ENCODE data around the gene COX17.

The COX17 gene

DNA sequence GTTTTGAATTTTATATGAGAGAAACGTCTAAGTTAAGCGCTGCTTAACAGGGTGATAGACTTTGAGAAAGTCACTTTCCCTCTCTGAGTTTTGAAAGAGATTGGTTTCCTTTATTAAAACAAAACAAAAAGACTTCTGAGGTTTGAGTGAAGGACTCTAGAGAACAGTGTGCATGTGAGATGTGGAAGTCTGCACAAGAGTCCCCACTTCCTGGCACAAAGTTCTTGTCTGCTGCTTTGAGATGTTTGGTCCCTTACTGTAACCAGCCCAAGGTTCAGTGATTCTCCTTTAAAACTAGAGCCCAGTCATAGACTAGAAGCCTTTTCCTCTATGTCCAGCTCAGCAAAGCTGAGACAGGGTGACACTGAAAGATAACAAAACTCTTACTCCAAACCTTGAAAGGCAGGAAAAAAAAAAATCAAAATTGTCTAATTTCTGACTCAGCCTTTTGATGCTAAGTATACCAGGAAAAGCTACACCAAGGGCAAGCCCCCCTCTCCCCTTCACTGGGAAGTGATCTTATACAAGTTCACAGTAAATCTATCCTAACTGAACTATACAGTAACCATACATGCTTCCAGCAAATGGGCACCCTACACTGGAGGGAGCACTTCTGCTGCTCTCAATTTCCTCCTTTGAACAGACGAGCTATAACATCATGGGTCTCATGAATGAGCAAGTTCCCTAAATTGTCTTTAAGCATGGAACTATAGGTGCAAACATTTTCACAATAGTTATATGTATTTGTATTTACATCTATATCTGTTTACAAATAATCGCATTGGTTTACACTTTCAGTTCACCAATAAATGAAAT is 19.1 kb downstream of the COX17 start:
- no peak overlapping the region for H3K4me3 ChIP-seq (replicated peaks; ENCODE audit: low read depth, low read length)
- DNase-seq (ENCODE audit: low read depth) = no peak
- TF ChIP-seq, protein P1, sequence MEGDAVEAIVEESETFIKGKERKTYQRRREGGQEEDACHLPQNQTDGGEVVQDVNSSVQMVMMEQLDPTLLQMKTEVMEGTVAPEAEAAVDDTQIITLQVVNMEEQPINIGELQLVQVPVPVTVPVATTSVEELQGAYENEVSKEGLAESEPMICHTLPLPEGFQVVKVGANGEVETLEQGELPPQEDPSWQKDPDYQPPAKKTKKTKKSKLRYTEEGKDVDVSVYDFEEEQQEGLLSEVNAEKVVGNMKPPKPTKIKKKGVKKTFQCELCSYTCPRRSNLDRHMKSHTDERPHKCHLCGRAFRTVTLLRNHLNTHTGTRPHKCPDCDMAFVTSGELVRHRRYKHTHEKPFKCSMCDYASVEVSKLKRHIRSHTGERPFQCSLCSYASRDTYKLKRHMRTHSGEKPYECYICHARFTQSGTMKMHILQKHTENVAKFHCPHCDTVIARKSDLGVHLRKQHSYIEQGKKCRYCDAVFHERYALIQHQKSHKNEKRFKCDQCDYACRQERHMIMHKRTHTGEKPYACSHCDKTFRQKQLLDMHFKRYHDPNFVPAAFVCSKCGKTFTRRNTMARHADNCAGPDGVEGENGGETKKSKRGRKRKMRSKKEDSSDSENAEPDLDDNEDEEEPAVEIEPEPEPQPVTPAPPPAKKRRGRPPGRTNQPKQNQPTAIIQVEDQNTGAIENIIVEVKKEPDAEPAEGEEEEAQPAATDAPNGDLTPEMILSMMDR (IDR thresholded peaks at IDR 0.05; ENCODE audit: low read length, missing control alignments) = no peak

DNA sequence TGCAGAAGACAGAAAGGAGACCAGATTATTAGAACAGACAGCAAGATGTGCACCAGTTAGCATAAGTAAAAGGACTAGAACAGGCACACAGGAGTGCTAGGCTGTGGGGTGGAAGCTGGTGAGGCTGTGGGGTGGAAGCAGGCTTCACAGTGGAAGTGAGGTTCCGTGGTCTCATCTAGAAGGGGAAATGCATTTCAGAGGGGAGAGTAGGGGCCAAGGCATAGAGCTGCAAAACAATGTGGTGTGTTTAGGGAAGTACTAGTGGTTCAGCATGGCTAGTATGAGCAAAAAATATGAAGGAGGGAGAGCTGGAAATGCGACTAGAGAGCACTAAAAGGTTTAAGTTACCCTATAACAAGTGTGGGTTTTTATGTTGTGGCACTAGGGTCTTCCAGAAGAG is 23.3 kb downstream of the COX17 start:
- DNase-seq (ENCODE audit: low read depth) = no peak
- TF ChIP-seq, protein P1 (IDR thresholded peaks at IDR 0.05; ENCODE audit: low read length, missing control alignments) = no peak
- no peak overlapping the region for H3K4me3 ChIP-seq (replicated peaks; ENCODE audit: low read depth, low read length)

DNA sequence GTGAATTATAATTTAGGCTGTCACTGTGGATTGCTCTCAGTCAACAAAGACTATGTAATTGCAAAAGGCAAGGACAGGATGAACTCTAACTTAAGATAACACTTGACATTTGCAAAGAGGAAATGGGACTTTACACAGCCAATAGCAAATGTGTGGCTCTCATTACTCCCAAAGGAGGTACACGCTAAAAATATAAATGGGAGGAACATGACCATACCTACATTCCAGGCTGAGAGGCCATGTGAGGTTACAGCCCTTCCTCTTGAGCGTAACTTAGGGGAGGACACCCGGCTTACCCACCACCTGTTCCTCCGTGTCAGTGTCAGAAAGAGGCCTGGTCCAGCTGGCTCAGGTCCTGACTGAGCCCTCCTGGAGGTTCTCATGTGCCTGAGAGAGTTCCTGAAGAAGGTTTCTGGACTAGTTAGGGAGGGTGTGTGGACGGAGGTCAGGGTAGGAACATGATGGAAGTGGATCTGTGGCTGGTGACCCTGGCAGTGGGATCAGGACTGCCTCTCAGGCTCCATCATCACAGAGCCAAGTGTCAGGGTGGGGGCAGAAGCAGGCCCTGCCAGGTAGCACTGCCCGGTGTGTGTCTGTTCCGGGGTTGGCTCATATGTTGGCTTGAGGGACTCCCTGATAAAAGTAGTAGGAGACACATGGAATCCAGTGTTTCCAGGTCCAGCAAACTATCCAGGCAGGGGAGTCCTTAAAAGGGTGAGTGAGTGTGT is 24.7 kb downstream of the COX17 start:
- H3K4me3 ChIP-seq (replicated peaks; ENCODE audit: low read depth, low read length) = no peak overlapping the region
- no peak for DNase-seq (ENCODE audit: low read depth)
- TF ChIP-seq, protein P1 (IDR thresholded peaks at IDR 0.05; ENCODE audit: low read length, missing control alignments) = no peak

DNA sequence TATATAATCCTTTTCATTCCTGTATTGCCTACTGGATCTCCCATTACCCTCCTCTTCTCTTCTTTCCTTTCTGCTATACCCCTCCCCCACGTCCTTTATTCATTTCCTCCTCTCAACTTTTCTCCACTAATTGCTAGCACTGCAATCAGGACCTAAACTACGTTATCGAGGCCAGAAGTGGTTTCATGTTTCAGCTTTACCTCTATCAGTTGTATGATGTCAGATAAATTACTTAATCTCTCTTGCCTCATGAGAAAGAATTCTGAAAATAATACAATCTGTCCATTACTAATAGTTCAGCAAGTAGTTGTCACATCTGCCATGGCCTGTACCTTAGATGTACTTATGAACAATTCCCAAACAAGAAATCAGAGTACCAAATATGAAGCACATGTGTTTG is 27.4 kb downstream of the COX17 start:
- peak; percentile 59 for DNase-seq (ENCODE audit: low read depth)
- H3K4me3 ChIP-seq (replicated peaks; ENCODE audit: low read depth, low read length) = no peak overlapping the region
- TF ChIP-seq, protein P1 (IDR thresholded peaks at IDR 0.05; ENCODE audit: low read length, missing control alignments) = no peak

DNA sequence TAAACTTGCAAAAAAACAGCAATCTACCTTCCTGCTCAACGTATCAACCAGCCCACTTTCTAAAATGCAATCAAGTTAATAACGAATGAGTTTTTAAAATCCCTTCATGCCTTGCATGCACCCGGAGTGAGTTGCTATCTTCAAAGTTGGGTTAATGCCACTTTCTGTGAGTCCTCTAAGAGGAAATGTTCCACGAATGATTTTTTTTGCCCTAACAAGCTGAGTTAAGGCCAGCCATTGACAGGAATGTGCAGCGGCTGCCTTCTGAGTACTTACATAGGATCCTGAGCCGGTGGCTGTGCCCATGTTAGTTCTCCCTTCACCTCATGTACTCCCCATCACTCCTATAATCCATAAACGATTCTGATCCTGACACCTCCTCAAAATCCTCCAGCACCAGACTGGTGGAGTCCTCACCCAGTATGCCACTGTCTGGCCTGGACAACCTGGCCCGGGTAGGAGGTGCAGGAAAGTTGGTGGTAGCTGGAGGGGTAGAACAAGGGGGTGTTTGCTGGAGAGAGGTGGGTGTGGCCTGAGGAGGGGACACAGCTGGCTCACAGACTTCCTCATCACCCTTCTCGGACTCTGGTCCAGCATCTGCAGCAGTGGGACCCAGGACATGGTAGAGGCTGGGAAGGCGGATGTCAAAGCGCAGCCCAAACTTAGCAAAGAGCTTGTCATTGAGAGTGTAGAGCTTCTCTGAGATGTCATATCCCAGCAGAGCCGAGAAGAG is 29.2 kb downstream of the COX17 start:
- peak; percentile 50 for DNase-seq (ENCODE audit: low read depth)
- no peak overlapping the region for H3K4me3 ChIP-seq (replicated peaks; ENCODE audit: low read depth, low read length)
- TF ChIP-seq, protein P1 (IDR thresholded peaks at IDR 0.05; ENCODE audit: low read length, missing control alignments) = no peak

DNA sequence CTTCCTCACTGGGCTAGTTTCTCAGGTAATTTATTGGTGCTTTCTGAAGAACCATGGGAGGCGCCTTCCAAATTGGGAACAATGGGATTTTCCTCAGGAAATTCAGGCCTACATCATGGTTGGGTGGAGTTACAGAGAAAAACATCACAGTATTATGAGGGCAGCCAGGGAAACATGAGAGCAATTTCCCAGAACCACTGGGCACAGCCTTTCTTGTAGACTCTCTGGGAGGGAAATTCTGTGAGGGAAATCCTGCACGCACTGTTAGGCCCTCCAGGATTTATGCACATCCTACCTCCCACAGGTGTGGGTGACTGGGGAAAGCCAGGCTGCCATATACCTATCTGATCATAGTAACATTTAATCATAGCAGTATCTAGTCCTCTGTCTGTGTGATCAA is 30.0 kb downstream of the COX17 start:
- DNase-seq (ENCODE audit: low read depth) = peak; percentile 73
- TF ChIP-seq, protein P1 (IDR thresholded peaks at IDR 0.05; ENCODE audit: low read length, missing control alignments) = no peak
- H3K4me3 ChIP-seq (replicated peaks; ENCODE audit: low read depth, low read length) = no peak overlapping the region

Data from fibroblast of pulmonary artery (primary cell).